Measurements from ENCODE around the gene PIP4K2A. TPM values are rescaled to one million over a fixed set of nuclear protein-coding genes. Genes with fewer than 3 reads are reported as not detected.

Gene PIP4K2A
- total RNA-seq, 4 donors from 2014 or later, result 2.6 to 14.9 (median 12.4) TPM

- H3K27me3 ChIP-seq, result no peaks in the 10 kb centered on the region
- DNase-seq, result no peak
- no peak for TF ChIP-seq POLR2A (IDR thresholded peaks at IDR 0.05)
- no peak for TF ChIP-seq EP300 (IDR thresholded peaks at IDR 0.05; ENCODE audit: low read depth)
- no peak for TF ChIP-seq CTCF (IDR thresholded peaks at IDR 0.05)
- TF ChIP-seq POLR2AphosphoS5 (IDR thresholded peaks at IDR 0.05), result no peak
- H3K27ac ChIP-seq, result no peak overlapping the region
- intact Hi-C loops (cut with DNase I; ENCODE audit: low total_unique reads), result no loop called here
- in situ Hi-C loops (cut with MboI; ENCODE audit: low pct_ligation_motif_present in 1 of 4, low pct_unique_long_range_greater_than_20kb in 1 of 4, low sequenced_read_pairs in 3 of 4), result loop anchor here (10.0 to 25.0 kb wide), 5 partner anchors 423 to 565 kb away; partner anchors contain the start of gene DNAJC1 (in 2 of the 4)
- H3K4me3 ChIP-seq, result no peak overlapping the region
- no peaks in the 10 kb centered on the region for H3K4me1 ChIP-seq
- 76 to 85% methylated on average over 7 of the region's 7 CpGs for WGBS, 2 donors (ENCODE audit: low coverage in 1 of 2)
- peaks cover 0 to 8% (median 0%) of the 10 kb centered on the region in 4 donors for H3K36me3 ChIP-seq
- H3K9me3 ChIP-seq, result no peaks in the 10 kb centered on the region
Measured at GRCh38 chr10:22551681-22552365, 162.6 kb downstream of the PIP4K2A start.

- in situ Hi-C loops (cut with MboI; ENCODE audit: low pct_ligation_motif_present in 1 of 4, low pct_unique_long_range_greater_than_20kb in 1 of 4, low sequenced_read_pairs in 3 of 4), result loop anchor here (10.0 to 25.0 kb wide), 5 partner anchors 424 to 563 kb away; partner anchors contain the start of gene DNAJC1 (in 2 of the 4)
- intact Hi-C loops (cut with DNase I; ENCODE audit: low total_unique reads), result no loop called here
- H3K4me3 ChIP-seq, result no peak overlapping the region
- H3K27me3 ChIP-seq, result no peaks in the 10 kb centered on the region
- H3K36me3 ChIP-seq, result peaks cover 0 to 8% (median 0%) of the 10 kb centered on the region in 4 donors
- no peaks in the 10 kb centered on the region for H3K9me3 ChIP-seq
- TF ChIP-seq EP300 (IDR thresholded peaks at IDR 0.05; ENCODE audit: low read depth) (no peak), POLR2A (IDR thresholded peaks at IDR 0.05) (no peak), CTCF (IDR thresholded peaks at IDR 0.05) (peak; percentile 39 to 55 (median 52))
- H3K27ac ChIP-seq, result no peak overlapping the region
- peak; percentile 44 for DNase-seq
- no peaks in the 10 kb centered on the region for H3K4me1 ChIP-seq
- WGBS, 2 donors (ENCODE audit: low coverage in 1 of 2), result 56 to 66% methylated on average over 6 of the region's 6 CpGs
Measured at GRCh38 chr10:22550732-22551131, 163.6 kb downstream of the PIP4K2A start.

- in situ Hi-C loops (cut with MboI; ENCODE audit: low pct_ligation_motif_present in 1 of 4, low pct_unique_long_range_greater_than_20kb in 1 of 4, low sequenced_read_pairs in 3 of 4) (no loop called here), intact Hi-C loops (cut with DNase I; ENCODE audit: low total_unique reads) (no loop called here)
- Histone ChIP-seq H3K36me3 (peaks cover 0 to 8% (median 0%) of the 10 kb centered on the region in 4 donors), H3K4me1 (no peaks in the 10 kb centered on the region), H3K4me3 (no peak overlapping the region), H3K27me3 (no peaks in the 10 kb centered on the region), H3K9me3 (no peaks in the 10 kb centered on the region), H3K27ac (no peak overlapping the region)
- WGBS, 2 donors (ENCODE audit: low coverage in 1 of 2), result 60 to 86% methylated on average over 1 of the region's 1 CpG
- no peak for TF ChIP-seq POLR2AphosphoS5 (IDR thresholded peaks at IDR 0.05)
- no peak for TF ChIP-seq POLR2A (IDR thresholded peaks at IDR 0.05)
- TF ChIP-seq EP300 (IDR thresholded peaks at IDR 0.05; ENCODE audit: low read depth), result no peak
- no peak for TF ChIP-seq CTCF (IDR thresholded peaks at IDR 0.05)
- DNase-seq, result no peak
Measured at GRCh38 chr10:22548344-22548743, 166.0 kb downstream of the PIP4K2A start.

GRCh38 chr10:22545643-22546042 is 168.7 kb downstream of the PIP4K2A start:
- Histone ChIP-seq H3K27me3 (no peaks in the 10 kb centered on the region), H3K4me3 (no peak overlapping the region), H3K4me1 (no peaks in the 10 kb centered on the region), H3K36me3 (peaks cover 0 to 8% (median 0%) of the 10 kb centered on the region in 4 donors), H3K9me3 (no peaks in the 10 kb centered on the region), H3K27ac (no peak overlapping the region)
- DNase-seq, result no peak
- TF ChIP-seq POLR2A (IDR thresholded peaks at IDR 0.05) (no peak), POLR2AphosphoS5 (IDR thresholded peaks at IDR 0.05) (no peak), CTCF (IDR thresholded peaks at IDR 0.05) (no peak), EP300 (IDR thresholded peaks at IDR 0.05; ENCODE audit: low read depth) (no peak)
- WGBS, 2 donors (ENCODE audit: low coverage in 1 of 2), result 100% methylated on average over 1 of the region's 1 CpG; no CpG with 5 or more reads in 1 of the 2 donors
- in situ Hi-C loops (cut with MboI; ENCODE audit: low pct_ligation_motif_present in 1 of 4, low pct_unique_long_range_greater_than_20kb in 1 of 4, low sequenced_read_pairs in 3 of 4), result no loop called here
- intact Hi-C loops (cut with DNase I; ENCODE audit: low total_unique reads), result no loop called here
